ENCODE data around the gene IFT172. TPM values are rescaled to one million over a fixed set of nuclear protein-coding genes. Genes with fewer than 3 reads are reported as not detected.

Gene IFT172
- total and polyA plus RNA-seq, 2 donors (not counting 1 experiment from before 2014, with no cell fraction given), result 11.2 to 33.0 TPM

DNA sequence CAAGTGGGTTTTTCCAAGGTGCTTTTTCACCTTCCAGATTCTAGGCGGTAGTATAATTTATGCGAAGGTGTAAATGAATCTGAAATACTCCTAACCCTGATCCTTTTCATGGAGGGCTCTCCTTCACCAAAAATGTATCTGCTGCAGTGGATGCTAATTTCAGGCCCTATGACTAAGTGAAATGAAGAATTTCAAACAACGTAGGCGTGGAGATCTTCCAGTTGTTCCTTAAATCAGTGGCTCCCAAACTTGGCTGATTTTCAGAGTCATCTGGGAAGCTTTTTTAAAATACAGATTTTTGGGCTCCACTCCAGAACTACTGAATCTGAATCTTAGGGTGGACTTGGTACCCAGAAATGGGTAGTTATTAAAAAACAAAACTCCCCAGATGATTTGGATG, 12.6 kb upstream of the IFT172 start:
- Histone ChIP-seq H4K20me1 (ENCODE audit: control insufficient read depth, extremely low read depth, insufficient read depth, low read length) (no peaks in the 10 kb centered on the region), H3K27ac (ENCODE audit: insufficient read depth, low read length) (no peak overlapping the region), H2AFZ (ENCODE audit: low read length) (no peak overlapping the region), H3K4me1 (ENCODE audit: control insufficient read depth, extremely low read depth, insufficient read depth, low read length) (no peaks in the 10 kb centered on the region), H3K9ac (ENCODE audit: insufficient read depth, low read length) (no peak overlapping the region), H3K4me3 (replicated peaks in 1 of 4; ENCODE audit: control extremely low read depth in 1 of 4, insufficient read depth in 1 of 4, low read depth in 3 of 4, low read length in 4 of 4) (no peak overlapping the region), H3K4me2 (ENCODE audit: extremely low read depth, insufficient read depth, low read length) (no peak overlapping the region), H3K9me3 (ENCODE audit: control insufficient read depth, insufficient read depth, low read depth, low read length) (no peaks in the 10 kb centered on the region), H3K27me3 (ENCODE audit: control insufficient read depth, insufficient read depth, low read length) (no peaks in the 10 kb centered on the region), H3K36me3 (ENCODE audit: control insufficient read depth, insufficient read depth, low read length) (no peaks in the 10 kb centered on the region), H3K79me2 (ENCODE audit: control insufficient read depth, insufficient read depth, low read length) (no peaks in the 10 kb centered on the region)
- no peak for TF ChIP-seq EZH2 (IDR thresholded peaks at IDR 0.05; ENCODE audit: low read length, missing control alignments)
- TF ChIP-seq, protein P1, sequence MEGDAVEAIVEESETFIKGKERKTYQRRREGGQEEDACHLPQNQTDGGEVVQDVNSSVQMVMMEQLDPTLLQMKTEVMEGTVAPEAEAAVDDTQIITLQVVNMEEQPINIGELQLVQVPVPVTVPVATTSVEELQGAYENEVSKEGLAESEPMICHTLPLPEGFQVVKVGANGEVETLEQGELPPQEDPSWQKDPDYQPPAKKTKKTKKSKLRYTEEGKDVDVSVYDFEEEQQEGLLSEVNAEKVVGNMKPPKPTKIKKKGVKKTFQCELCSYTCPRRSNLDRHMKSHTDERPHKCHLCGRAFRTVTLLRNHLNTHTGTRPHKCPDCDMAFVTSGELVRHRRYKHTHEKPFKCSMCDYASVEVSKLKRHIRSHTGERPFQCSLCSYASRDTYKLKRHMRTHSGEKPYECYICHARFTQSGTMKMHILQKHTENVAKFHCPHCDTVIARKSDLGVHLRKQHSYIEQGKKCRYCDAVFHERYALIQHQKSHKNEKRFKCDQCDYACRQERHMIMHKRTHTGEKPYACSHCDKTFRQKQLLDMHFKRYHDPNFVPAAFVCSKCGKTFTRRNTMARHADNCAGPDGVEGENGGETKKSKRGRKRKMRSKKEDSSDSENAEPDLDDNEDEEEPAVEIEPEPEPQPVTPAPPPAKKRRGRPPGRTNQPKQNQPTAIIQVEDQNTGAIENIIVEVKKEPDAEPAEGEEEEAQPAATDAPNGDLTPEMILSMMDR (conservative IDR thresholded peaks at IDR 0.05 in 1 of 2, IDR thresholded peaks at IDR 0.05 in 1 of 2; ENCODE audit: low read depth in 1 of 2, low read length in 2 of 2), result no peak
- DNase-seq (ENCODE audit: low read depth in 2 of 2), result peak; percentile 27 to 41

DNA sequence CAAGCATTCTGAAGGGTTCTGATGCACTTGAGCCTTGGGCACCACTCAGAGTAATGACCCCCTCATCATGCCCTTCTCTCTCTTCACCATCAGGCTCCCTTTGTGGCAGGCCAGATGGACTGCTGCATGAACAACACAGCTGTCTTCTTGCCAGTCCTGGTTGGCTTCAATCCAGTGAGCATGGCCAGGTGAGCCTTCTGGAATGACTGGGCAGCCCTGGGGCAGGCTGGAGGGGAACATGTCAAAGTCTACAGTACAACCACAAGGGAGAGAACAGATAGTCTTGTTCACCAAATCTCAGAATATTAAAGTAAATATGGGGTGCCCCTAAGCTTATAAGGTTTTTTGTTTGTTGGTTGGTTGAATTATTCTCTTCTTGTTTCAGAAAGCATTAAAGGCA, 11.5 kb upstream of the IFT172 start:
- H3K4me1 ChIP-seq (ENCODE audit: control insufficient read depth, extremely low read depth, insufficient read depth, low read length), result no peaks in the 10 kb centered on the region
- H3K36me3 ChIP-seq (ENCODE audit: control insufficient read depth, insufficient read depth, low read length), result no peaks in the 10 kb centered on the region
- H3K4me2 ChIP-seq (ENCODE audit: extremely low read depth, insufficient read depth, low read length), result no peak overlapping the region
- no peak overlapping the region for H3K27ac ChIP-seq (ENCODE audit: insufficient read depth, low read length)
- H3K4me3 ChIP-seq (replicated peaks in 1 of 4; ENCODE audit: control extremely low read depth in 1 of 4, insufficient read depth in 1 of 4, low read depth in 3 of 4, low read length in 4 of 4), result no peak overlapping the region
- TF ChIP-seq EZH2 (IDR thresholded peaks at IDR 0.05; ENCODE audit: low read length, missing control alignments), result no peak
- no peaks in the 10 kb centered on the region for H3K27me3 ChIP-seq (ENCODE audit: control insufficient read depth, insufficient read depth, low read length)
- H2AFZ ChIP-seq (ENCODE audit: low read length), result no peak overlapping the region
- DNase-seq (ENCODE audit: low read depth in 2 of 2), result no peak
- H3K9me3 ChIP-seq (ENCODE audit: control insufficient read depth, insufficient read depth, low read depth, low read length), result no peaks in the 10 kb centered on the region
- no peak overlapping the region for H3K9ac ChIP-seq (ENCODE audit: insufficient read depth, low read length)
- H4K20me1 ChIP-seq (ENCODE audit: control insufficient read depth, extremely low read depth, insufficient read depth, low read length), result no peaks in the 10 kb centered on the region
- no peaks in the 10 kb centered on the region for H3K79me2 ChIP-seq (ENCODE audit: control insufficient read depth, insufficient read depth, low read length)

DNA sequence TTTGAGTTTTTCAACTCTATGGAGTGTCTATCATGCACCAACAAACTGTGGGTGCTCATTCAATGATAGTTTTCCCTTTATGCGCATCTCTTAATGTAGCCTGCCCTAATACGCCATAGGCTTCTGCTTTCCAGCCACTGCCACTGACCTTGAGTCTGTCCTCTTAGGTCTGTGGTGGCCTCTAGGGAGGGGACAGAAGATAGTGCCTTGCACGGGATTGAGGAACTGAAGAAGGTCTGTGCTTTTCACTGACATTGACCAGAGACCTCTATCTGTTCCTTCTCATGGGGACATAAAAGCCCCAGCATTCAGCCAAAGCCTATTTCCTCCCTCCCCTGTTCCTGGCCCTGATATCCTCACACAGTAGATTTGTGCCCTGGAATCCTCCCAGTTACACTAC, 9.4 kb upstream of the IFT172 start:
- H3K27ac ChIP-seq (ENCODE audit: insufficient read depth, low read length), result no peak overlapping the region
- H3K4me2 ChIP-seq (ENCODE audit: extremely low read depth, insufficient read depth, low read length), result no peak overlapping the region
- no peak for TF ChIP-seq EZH2 (IDR thresholded peaks at IDR 0.05; ENCODE audit: low read length, missing control alignments)
- TF ChIP-seq, protein P1 (conservative IDR thresholded peaks at IDR 0.05 in 1 of 2, IDR thresholded peaks at IDR 0.05 in 1 of 2; ENCODE audit: low read depth in 1 of 2, low read length in 2 of 2), result no peak
- H3K4me3 ChIP-seq (replicated peaks in 1 of 4; ENCODE audit: control extremely low read depth in 1 of 4, insufficient read depth in 1 of 4, low read depth in 3 of 4, low read length in 4 of 4), result no peak overlapping the region
- H2AFZ ChIP-seq (ENCODE audit: low read length), result no peak overlapping the region
- no peaks in the 10 kb centered on the region for H3K27me3 ChIP-seq (ENCODE audit: control insufficient read depth, insufficient read depth, low read length)
- H3K9me3 ChIP-seq (ENCODE audit: control insufficient read depth, insufficient read depth, low read depth, low read length), result no peaks in the 10 kb centered on the region
- no peak for DNase-seq (ENCODE audit: low read depth in 2 of 2)
- H3K79me2 ChIP-seq (ENCODE audit: control insufficient read depth, insufficient read depth, low read length), result no peaks in the 10 kb centered on the region
- no peaks in the 10 kb centered on the region for H4K20me1 ChIP-seq (ENCODE audit: control insufficient read depth, extremely low read depth, insufficient read depth, low read length)
- no peaks in the 10 kb centered on the region for H3K36me3 ChIP-seq (ENCODE audit: control insufficient read depth, insufficient read depth, low read length)
- peaks cover 6% of the 10 kb centered on the region for H3K4me1 ChIP-seq (ENCODE audit: control insufficient read depth, extremely low read depth, insufficient read depth, low read length)
- H3K9ac ChIP-seq (ENCODE audit: insufficient read depth, low read length), result no peak overlapping the region
